Omental fat pad (tissue), 4 donors: ENCODE data around the gene EPS8L3. TPM values are rescaled to one million over a fixed set of nuclear protein-coding genes. Genes with fewer than 3 reads are reported as not detected.

Experiments
- ATAC-seq: fragments of 150-250 bp; one replicate; pipeline ENCODE4 v1.9.1; 2016; ENCODE audit warnings: mild to moderate bottlenecking, moderate library complexity; ENCODE audit not compliant: low FRiP score
- DNase-seq: peaks from one replicate; pipeline ENCODE4 v3.0.0-alpha.2; 2019; ENCODE audit warnings: low spot score
- total RNA-seq, 4 donors: library from RNA; depleted of rRNA; stranded (reverse); fragments of >200 nt; gene quantifications; one replicate each; pipeline ENCODE4 v1.1.0, GENCODE V29; 2016
- TF ChIP-seq, protein P1 (sequence below), 3 donors: fragments of 450-650 bp; IDR thresholded peaks; one replicate each; pipeline ENCODE4 v1.5.1; 2016 to 2017; ENCODE audit warnings: antibody characterized with exemption in 3 of 3, mild to moderate bottlenecking in 3 of 3, moderate library complexity in 2 of 3

Gene EPS8L3
- total RNA-seq, 4 donors from 2014 or later = not detected

DNA sequence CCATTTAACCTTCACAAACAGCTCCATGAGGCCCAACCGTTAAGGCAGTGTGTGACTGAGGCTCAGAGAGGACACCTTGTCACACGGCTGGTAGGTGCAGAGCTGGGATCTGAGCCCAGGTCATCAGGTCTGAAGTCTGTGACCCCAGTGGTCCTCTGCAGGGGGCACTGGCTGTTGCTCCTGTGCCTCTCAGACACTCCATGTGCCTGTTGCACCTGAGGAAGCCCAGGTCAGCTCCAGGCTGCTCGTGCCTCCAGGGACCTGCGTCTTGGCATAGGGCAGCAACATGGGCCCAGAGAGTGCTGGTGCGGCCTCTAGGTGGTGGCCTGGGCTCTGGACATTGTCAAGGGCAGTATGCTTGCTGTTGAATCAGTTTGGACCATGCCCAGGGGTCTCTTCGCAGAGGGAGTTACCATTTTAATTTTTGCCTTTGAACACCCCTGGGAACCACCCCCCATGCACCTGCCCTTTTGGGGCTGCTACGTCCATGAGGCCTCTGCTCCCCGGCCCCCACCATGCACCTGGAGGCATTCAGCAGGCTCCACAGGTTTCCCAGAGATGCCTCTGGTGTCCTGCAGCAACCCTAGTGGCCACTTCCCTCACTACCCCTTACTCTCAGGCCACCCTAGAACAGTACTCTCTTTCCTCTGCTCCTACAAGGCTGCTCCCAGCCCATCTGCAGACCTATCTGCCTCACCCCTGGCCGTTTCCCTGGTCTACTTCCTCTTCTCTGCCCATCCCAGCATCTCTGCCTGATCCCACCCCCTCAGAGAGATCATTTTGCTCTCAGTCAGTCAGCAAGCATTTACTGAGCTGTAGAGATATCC is 25.2 kb upstream of the EPS8L3 start:
- ATAC-seq (no peak), DNase-seq (peak; percentile 18)
- TF ChIP-seq, protein P1, sequence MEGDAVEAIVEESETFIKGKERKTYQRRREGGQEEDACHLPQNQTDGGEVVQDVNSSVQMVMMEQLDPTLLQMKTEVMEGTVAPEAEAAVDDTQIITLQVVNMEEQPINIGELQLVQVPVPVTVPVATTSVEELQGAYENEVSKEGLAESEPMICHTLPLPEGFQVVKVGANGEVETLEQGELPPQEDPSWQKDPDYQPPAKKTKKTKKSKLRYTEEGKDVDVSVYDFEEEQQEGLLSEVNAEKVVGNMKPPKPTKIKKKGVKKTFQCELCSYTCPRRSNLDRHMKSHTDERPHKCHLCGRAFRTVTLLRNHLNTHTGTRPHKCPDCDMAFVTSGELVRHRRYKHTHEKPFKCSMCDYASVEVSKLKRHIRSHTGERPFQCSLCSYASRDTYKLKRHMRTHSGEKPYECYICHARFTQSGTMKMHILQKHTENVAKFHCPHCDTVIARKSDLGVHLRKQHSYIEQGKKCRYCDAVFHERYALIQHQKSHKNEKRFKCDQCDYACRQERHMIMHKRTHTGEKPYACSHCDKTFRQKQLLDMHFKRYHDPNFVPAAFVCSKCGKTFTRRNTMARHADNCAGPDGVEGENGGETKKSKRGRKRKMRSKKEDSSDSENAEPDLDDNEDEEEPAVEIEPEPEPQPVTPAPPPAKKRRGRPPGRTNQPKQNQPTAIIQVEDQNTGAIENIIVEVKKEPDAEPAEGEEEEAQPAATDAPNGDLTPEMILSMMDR (IDR thresholded peaks at IDR 0.05) = no peak

DNA sequence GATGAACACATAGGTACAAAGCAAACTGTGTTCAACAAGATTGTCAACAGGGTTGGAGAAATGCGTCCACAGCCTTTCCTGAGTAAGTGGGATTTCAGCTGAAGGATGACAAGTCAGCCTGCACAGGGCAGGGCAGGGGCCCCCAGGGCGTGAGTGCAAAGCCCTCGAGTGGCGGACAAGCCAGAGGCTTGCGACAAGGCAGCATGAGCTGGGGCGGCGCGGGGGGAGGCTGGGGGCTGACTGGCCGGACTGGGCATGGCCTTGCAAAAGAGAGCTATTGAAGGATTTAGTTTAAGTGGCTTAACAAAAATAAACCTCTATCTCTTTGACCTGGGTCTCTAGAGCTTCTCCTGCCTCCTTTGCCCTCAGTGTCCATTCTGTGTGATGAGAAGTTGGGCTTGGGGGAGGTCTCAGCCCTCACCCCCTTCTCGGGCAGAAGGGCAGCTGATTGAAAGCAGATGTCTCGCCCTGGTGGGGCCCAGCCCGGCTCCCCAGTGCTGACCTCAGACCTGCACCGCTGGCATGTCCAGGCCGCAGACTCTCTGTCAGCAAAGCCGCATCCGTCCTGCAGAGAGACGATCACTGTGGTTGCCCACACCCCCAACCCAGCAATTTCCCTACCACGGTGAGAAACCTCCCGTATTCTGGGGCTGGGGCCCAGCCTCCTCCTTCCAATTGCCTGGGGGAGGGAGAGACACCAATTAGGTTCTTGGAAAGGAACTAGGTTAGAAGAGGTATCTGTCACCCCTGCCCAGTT is 24.3 kb upstream of the EPS8L3 start:
- TF ChIP-seq, protein P1 (IDR thresholded peaks at IDR 0.05) = no peak
- DNase-seq = peak; percentile 18
- no peak for ATAC-seq

DNA sequence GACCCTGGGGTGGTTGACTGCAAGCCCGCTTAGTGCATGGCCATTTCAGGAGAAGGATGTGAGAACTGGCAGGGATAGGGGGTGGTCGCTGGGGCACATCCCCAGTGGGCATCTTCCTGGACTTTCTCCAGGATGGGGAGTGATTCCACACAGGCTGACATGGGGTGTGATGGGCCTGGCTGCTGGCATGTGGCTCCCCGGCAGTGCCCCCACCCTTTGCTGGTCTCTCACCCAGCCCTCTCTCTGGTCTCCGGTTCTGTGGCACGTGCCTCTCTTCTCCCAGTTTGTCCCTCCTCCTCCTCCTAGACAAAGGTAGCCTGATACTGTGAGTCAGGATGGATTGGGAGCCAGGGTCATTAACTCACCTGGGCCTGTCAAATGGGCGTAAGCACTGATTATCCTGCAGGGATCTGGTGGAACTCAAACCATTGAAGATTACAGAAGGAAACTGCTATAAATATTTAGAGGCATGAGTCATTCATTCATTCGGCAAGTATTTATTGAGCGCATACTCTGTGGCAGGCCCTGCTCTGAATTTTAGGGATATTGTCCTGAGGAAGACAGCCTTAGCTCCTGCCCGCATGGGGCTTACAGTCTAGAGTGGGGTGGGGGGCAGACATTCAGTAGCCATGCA is 23.6 kb upstream of the EPS8L3 start:
- ATAC-seq (no peak), DNase-seq (peak; percentile 20)
- TF ChIP-seq, protein P1 (IDR thresholded peaks at IDR 0.05) = no peak

DNA sequence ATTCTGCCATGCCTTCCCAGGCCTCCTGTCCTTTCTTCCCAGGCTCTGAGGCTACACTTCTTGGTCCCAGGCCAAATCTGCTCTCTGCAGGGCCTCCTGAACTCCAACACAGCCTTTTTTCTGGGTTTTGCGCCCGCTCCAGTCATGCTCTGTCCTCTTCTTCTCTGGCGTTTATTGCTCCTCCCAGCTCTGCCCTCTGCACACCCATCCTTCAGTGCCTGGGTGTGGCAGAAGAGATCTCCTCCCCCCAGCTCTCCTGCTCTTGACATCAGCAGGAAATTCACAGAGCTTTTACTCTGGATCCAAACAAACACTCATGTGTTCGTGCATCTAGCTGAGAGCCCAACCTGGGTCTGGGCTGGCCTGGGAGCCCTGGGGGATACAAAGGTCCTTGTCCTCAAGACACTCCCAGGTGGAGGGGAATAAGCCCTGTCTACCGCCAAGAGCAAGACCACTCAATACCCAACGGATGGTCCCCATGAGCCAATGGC is 22.9 kb upstream of the EPS8L3 start:
- peak; percentile 43 for ATAC-seq
- TF ChIP-seq, protein P1 (IDR thresholded peaks at IDR 0.05) = no peak
- no peak for DNase-seq

DNA sequence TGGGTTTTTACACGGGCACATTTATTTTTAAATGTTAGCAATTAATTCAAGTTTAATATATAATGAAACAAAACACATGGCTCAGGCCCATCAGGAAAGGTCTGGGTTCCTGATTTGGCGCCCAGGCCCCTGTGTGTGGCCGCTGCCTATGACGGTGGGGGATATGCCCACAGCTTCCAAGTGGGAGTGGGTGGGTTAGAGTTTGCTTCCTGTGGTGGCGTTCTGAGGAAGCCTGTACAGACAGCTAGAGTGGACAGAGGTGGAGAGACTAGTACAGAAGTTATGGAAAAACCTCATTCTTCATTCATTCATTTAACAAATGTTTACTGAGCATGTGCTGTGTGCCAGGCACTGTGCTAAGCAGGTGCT is 22.4 kb upstream of the EPS8L3 start:
- TF ChIP-seq, protein P1 (IDR thresholded peaks at IDR 0.05) = no peak
- no peak for ATAC-seq
- no peak for DNase-seq

DNA sequence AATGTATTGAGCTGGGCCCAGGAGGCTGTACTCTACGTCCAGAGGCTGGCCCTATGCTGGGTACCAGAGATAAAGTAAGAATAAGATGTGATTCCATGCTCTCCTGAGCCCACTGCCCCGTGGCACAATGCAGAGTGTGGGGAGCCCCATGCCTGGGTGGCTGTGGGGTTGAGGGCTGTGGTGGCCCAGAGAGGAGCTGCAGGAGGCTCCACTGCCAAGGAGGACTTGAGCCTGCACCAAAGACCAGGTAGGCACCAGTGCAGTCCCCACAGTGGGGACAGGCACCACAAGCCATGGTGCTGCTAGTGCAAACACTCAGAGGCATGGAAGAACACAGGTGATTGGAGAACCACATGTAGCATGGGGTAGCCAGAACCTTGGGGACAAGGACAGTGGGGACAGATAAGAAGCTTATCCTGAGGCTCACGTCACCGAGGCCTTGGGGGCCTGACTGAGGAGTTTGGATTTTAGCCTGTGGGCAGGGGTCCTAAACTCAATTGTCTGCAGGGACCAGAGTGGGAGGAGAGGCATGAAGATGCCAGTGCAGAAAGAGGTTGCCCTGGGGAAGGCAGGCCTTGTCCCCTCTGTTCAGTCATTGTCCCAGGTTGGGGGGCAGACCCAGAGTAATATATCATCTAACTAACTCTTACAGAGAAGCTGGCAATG is 21.9 kb upstream of the EPS8L3 start:
- TF ChIP-seq, protein P1 (IDR thresholded peaks at IDR 0.05) = no peak
- DNase-seq = no peak

More for the DNA sequence above, 21.9 kb upstream of the EPS8L3 start:
- ATAC-seq = no peak
